H9 (cell line): ENCODE results near the gene GGACT. TPM values are rescaled to one million over a fixed set of nuclear protein-coding genes. Genes with fewer than 3 reads are reported as not detected.

ENCODE experiments used
- DNase-seq: peaks from one replicate; pipeline ENCODE4 v3.0.0-alpha.2; 2017
- H2AFZ ChIP-seq: one replicate; pipeline ENCODE4 v1.6.1; 2013; ENCODE audit warnings: mild to moderate bottlenecking, low read length, control low read depth, moderate library complexity
- H2AK5ac ChIP-seq: 2 replicates; pipeline ENCODE4 v1.6.1; 2013; ENCODE audit warnings: low read length, control low read depth, mixed read lengths; ENCODE audit not compliant: insufficient read length
- H2BK120ac ChIP-seq: one replicate; pipeline ENCODE4 v1.6.1; 2013; ENCODE audit warnings: low read depth, mild to moderate bottlenecking, low read length, control low read depth, inconsistent platforms; ENCODE audit not compliant: poor library complexity, severe bottlenecking
- H2BK12ac ChIP-seq: 2 replicates; pipeline ENCODE4 v1.6.1; 2013; ENCODE audit warnings: low read length, control low read depth, mixed read lengths, low read depth; ENCODE audit not compliant: insufficient read length
- H2BK15ac ChIP-seq: 2 replicates; pipeline ENCODE4 v1.6.1; 2013; ENCODE audit warnings: low read depth, low read length, control low read depth
- H2BK20ac ChIP-seq: one replicate; pipeline ENCODE4 v1.6.1; 2013; ENCODE audit warnings: low read depth, mild to moderate bottlenecking, low read length, control low read depth, inconsistent platforms; ENCODE audit not compliant: poor library complexity, severe bottlenecking
- H2BK5ac ChIP-seq: 2 replicates; pipeline ENCODE4 v1.6.1; 2013; ENCODE audit warnings: low read length, control low read depth, mixed read lengths; ENCODE audit not compliant: insufficient read length
- H3K14ac ChIP-seq: 2 replicates; pipeline ENCODE4 v1.6.1; 2013; ENCODE audit warnings: low read length, control low read depth; ENCODE audit not compliant: insufficient read depth
- H3K18ac ChIP-seq: 2 replicates; pipeline ENCODE4 v1.6.1; 2013; ENCODE audit warnings: low read depth, mild to moderate bottlenecking, mixed read lengths, low read length, control low read depth; ENCODE audit not compliant: insufficient read length
- H3K23ac ChIP-seq: 2 replicates; pipeline ENCODE4 v1.6.1; 2013; ENCODE audit warnings: low read length, control low read depth, mixed read lengths, low read depth; ENCODE audit not compliant: insufficient read length
- H3K23me2 ChIP-seq: 2 replicates; pipeline ENCODE4 v1.6.1; 2013; ENCODE audit warnings: low read depth, mild to moderate bottlenecking, mixed read lengths, low read length, control low read depth; ENCODE audit not compliant: insufficient read length, poor library complexity, severe bottlenecking
- H3K27ac ChIP-seq: 2 replicates; pipeline ENCODE4 v1.5.1; 2013; ENCODE audit warnings: low read length, control low read depth, mixed read lengths, low read depth; ENCODE audit not compliant: insufficient read length
- H3K27me3 ChIP-seq: 2 replicates; pipeline ENCODE4 v1.6.1; 2013; ENCODE audit warnings: low read length, control low read depth, inconsistent platforms; ENCODE audit not compliant: insufficient read depth
- H3K4ac ChIP-seq: 2 replicates; pipeline ENCODE4 v1.6.1; 2013; ENCODE audit warnings: low read depth, mild to moderate bottlenecking, control low read depth, inconsistent platforms, low read length, moderate library complexity
- H3K4me1 ChIP-seq: 2 replicates; pipeline ENCODE4 v1.6.1; 2013; ENCODE audit warnings: low read length, control low read depth, inconsistent platforms; ENCODE audit not compliant: insufficient read depth
- H3K4me2 ChIP-seq: 2 replicates; pipeline ENCODE4 v1.6.1; 2013; ENCODE audit warnings: low read length, control low read depth, mixed read lengths; ENCODE audit not compliant: insufficient read length, insufficient read depth
- H3K56ac ChIP-seq: 2 replicates; pipeline ENCODE4 v1.6.1; 2013; ENCODE audit warnings: low read depth, mild to moderate bottlenecking, mixed read lengths, low read length, control low read depth; ENCODE audit not compliant: insufficient read length
- H3K79me1 ChIP-seq: 2 replicates; pipeline ENCODE4 v1.6.1; 2013; ENCODE audit warnings: low read depth, mild to moderate bottlenecking, moderate library complexity, low read length, control low read depth, inconsistent platforms; ENCODE audit not compliant: insufficient read depth, poor library complexity, severe bottlenecking
- H3K79me2 ChIP-seq: 2 replicates; pipeline ENCODE4 v1.6.1; 2013; ENCODE audit warnings: low read length, control low read depth, inconsistent platforms; ENCODE audit not compliant: insufficient read depth
- H3K9ac ChIP-seq: 2 replicates; pipeline ENCODE4 v1.6.1; 2013; ENCODE audit warnings: low read length, control low read depth, mixed read lengths; ENCODE audit not compliant: insufficient read length; ENCODE audit errors: extremely low read depth
- H3K9me3 ChIP-seq: one replicate; pipeline ENCODE4 v1.6.1; 2013; ENCODE audit warnings: low read depth, low read length, inconsistent platforms; ENCODE audit not compliant: control insufficient read depth
- H3T11ph ChIP-seq: one replicate; pipeline ENCODE4 v1.6.1; 2013; ENCODE audit warnings: mild to moderate bottlenecking, low read length, control low read depth, inconsistent platforms
- H4K20me1 ChIP-seq: one replicate; pipeline ENCODE4 v1.6.1; 2013; ENCODE audit not compliant: control insufficient read depth, insufficient read length, insufficient read depth
- H4K5ac ChIP-seq: 2 replicates; pipeline ENCODE4 v1.6.1; 2013; ENCODE audit warnings: low read depth, mild to moderate bottlenecking, mixed read lengths, low read length, control low read depth; ENCODE audit not compliant: insufficient read length
- H4K8ac ChIP-seq: replicated peaks from 2 replicates; pipeline ENCODE4 v1.6.1; 2013; ENCODE audit warnings: low read length, control low read depth, mixed read lengths, low read depth; ENCODE audit not compliant: insufficient read length
- H4K91ac ChIP-seq: 2 replicates; pipeline ENCODE4 v1.6.1; 2013; ENCODE audit warnings: low read depth, mild to moderate bottlenecking, moderate library complexity, mixed read lengths, low read length, control low read depth; ENCODE audit not compliant: insufficient read length
- H3K27ac Mint-ChIP-seq, 3 experiments: 2 replicates in 2 of 3; 3 replicates in 1 of 3; pipeline ENCODE4 v1.8.0; 2020 to 2021; ENCODE audit warnings: mixed read lengths in 3 of 3, mild to moderate bottlenecking in 1 of 3, moderate library complexity in 1 of 3
- H3K27me3 Mint-ChIP-seq: 2 replicates; pipeline ENCODE4 v1.8.0; 2021; ENCODE audit warnings: low read depth, mild to moderate bottlenecking, moderate library complexity, mixed read lengths
- H3K36me3 Mint-ChIP-seq, 3 experiments: 2 replicates in 2 of 3; 3 replicates in 1 of 3; pipeline ENCODE4 v1.8.0; 2020 to 2021; ENCODE audit warnings: low read depth in 3 of 3, mixed read lengths in 3 of 3; ENCODE audit not compliant: insufficient read depth in 1 of 3
- H3K4me1 Mint-ChIP-seq, 2 experiments: 2 replicates each; pipeline ENCODE4 v1.8.0; 2020; ENCODE audit warnings: mixed read lengths in 2 of 2
- H3K4me3 Mint-ChIP-seq, 2 experiments: 2 replicates in 1 of 2; 3 replicates in 1 of 2; pipeline ENCODE4 v1.8.0; 2020 to 2021; ENCODE audit warnings: mild to moderate bottlenecking in 2 of 2, mixed read lengths in 2 of 2, moderate library complexity in 1 of 2
- H3K9me3 Mint-ChIP-seq, 2 experiments: 2 replicates in 1 of 2; 3 replicates in 1 of 2; pipeline ENCODE4 v1.8.0; 2020; ENCODE audit warnings: mild to moderate bottlenecking in 2 of 2, mixed read lengths in 2 of 2, moderate library complexity in 1 of 2
- CTCF ChIP-seq: fragments of 200-600 bp; sonication (generic); conservative IDR thresholded peaks from 3 replicates; pipeline ENCODE4 v1.8.0; 2021; ENCODE audit warnings: antibody characterized with exemption, mild to moderate bottlenecking
- WGBS: extraction: QIAGEN DNeasy Blood & Tissue Kit; methylation state at CpG from one replicate; pipeline ENCODE4 v1.1.7; 2013; ENCODE audit warnings: missing lambda C conversion rate, low lambda C conversion rate, mixed read lengths; ENCODE audit not compliant: insufficient read length; ENCODE audit errors: extremely low coverage; 5-methylcytosine and 5-hydroxymethylcytosine counted together
- total RNA-seq: library from RNA; stranded (reverse); gene quantifications from 2 replicates; pipeline ENCODE4 v1.2.1, GENCODE V29; 2021

Gene GGACT
- total RNA-seq, 1 experiment from 2014 or later = 1.3 TPM

- H3K36me3 Mint-ChIP-seq = no peaks in the 10 kb centered on the region; a peak in 1 of 7 replicates
- no peak for DNase-seq
- H4K91ac ChIP-seq = no peak overlapping the region
- WGBS = no CpG with 5 or more reads among the region's 6 CpGs
- H3K9ac ChIP-seq = no peak overlapping the region
- H4K8ac ChIP-seq = no peak overlapping the region
- no peak overlapping the region for H2BK12ac ChIP-seq
- no peak overlapping the region for H3K56ac ChIP-seq
- H2BK120ac ChIP-seq = no peak overlapping the region
- H3K23me2 ChIP-seq = no peaks in the 10 kb centered on the region
- H3K4me2 ChIP-seq = no peak overlapping the region
- H2BK15ac ChIP-seq = no peak overlapping the region
- H3K18ac ChIP-seq = no peak overlapping the region
- no peak for TF ChIP-seq CTCF
- no peaks in the 10 kb centered on the region for H3K9me3 ChIP-seq
- H3K4me1 ChIP-seq = peaks cover 6% of the 10 kb centered on the region; the same call in 1 of the 2 replicates
- no peak overlapping the region for H3K4me3 Mint-ChIP-seq
- H3K23ac ChIP-seq = no peak overlapping the region
- H2AK5ac ChIP-seq = no peak overlapping the region
- H3K4me1 Mint-ChIP-seq = peaks cover 40 to 44% of the 10 kb centered on the region in 2 experiments
- no peaks in the 10 kb centered on the region for H4K20me1 ChIP-seq
- no peak overlapping the region for H3K14ac ChIP-seq
- no peaks in the 10 kb centered on the region for H3K79me2 ChIP-seq
- H2BK5ac ChIP-seq = no peak overlapping the region
- H3K9me3 Mint-ChIP-seq = no peaks in the 10 kb centered on the region
- H3K27me3 ChIP-seq = no peaks in the 10 kb centered on the region
- no peak overlapping the region for H3K27ac ChIP-seq
- H3K27ac Mint-ChIP-seq = no peak overlapping the region
- no peak overlapping the region for H3K4ac ChIP-seq
- no peak overlapping the region for H2AFZ ChIP-seq
- no peaks in the 10 kb centered on the region for H3K27me3 Mint-ChIP-seq
- no peak overlapping the region for H3T11ph ChIP-seq
- H2BK20ac ChIP-seq = no peak overlapping the region
- H3K79me1 ChIP-seq = no peaks in the 10 kb centered on the region
- no peak overlapping the region for H4K5ac ChIP-seq
Observed at GRCh38 chr13:100483139-100483538, 105.5 kb downstream of the GGACT start.
